Fibroblast of lung (primary cell): ENCODE data around the gene GNL3L. TPM values are rescaled to one million over a fixed set of nuclear protein-coding genes. Genes with fewer than 3 reads are reported as not detected.

Experiments used
- DNase-seq, 2 donors: peaks; one replicate each; pipeline versions ENCODE4 v3.0.0 to v3.0.0-alpha.2; 2010; ENCODE audit warnings: low read depth in 2 of 2
- H2AFZ ChIP-seq: 2 replicates; pipeline ENCODE4 v1.5.1; 2012; ENCODE audit warnings: low read length, control low read depth, inconsistent platforms
- H3K27ac ChIP-seq: 2 replicates; pipeline ENCODE4 v1.5.1; 2011; ENCODE audit warnings: low read length, control low read depth; ENCODE audit not compliant: insufficient read depth
- H3K27me3 ChIP-seq: 2 replicates; pipeline ENCODE4 v1.5.1; 2011; ENCODE audit warnings: mild to moderate bottlenecking, low read length; ENCODE audit not compliant: control insufficient read depth, insufficient read depth
- H3K36me3 ChIP-seq: 2 replicates; pipeline ENCODE4 v1.5.1; 2011; ENCODE audit warnings: low read length; ENCODE audit not compliant: control insufficient read depth, insufficient read depth
- H3K4me1 ChIP-seq: 2 replicates; pipeline ENCODE4 v1.5.1; 2011; ENCODE audit warnings: low read length; ENCODE audit not compliant: control insufficient read depth, insufficient read depth; ENCODE audit errors: extremely low read depth
- H3K4me2 ChIP-seq: 2 replicates; pipeline ENCODE4 v1.5.1; 2011; ENCODE audit warnings: low read length, control low read depth; ENCODE audit not compliant: insufficient read depth; ENCODE audit errors: extremely low read depth
- H3K4me3 ChIP-seq, 4 experiments: fragments of 200-600 bp in 1 of 4; sonication (generic) in 1 of 4; replicated peaks in 1 of 4; 2 replicates each; pipeline ENCODE4 v1.5.1; 2011 to 2016; ENCODE audit warnings: low read length in 4 of 4, low read depth in 3 of 4, mild to moderate bottlenecking in 3 of 4, control low read depth in 2 of 4, inconsistent platforms in 1 of 4, mixed read lengths in 1 of 4; ENCODE audit not compliant: insufficient read depth in 1 of 4; ENCODE audit errors: control extremely low read depth in 1 of 4
- H3K79me2 ChIP-seq: 2 replicates; pipeline ENCODE4 v1.5.1; 2012; ENCODE audit warnings: mild to moderate bottlenecking, low read length, inconsistent platforms; ENCODE audit not compliant: control insufficient read depth, insufficient read depth
- H3K9ac ChIP-seq: 2 replicates; pipeline ENCODE4 v1.5.1; 2011; ENCODE audit warnings: mild to moderate bottlenecking, low read length, control low read depth; ENCODE audit not compliant: insufficient read depth
- H3K9me3 ChIP-seq: 2 replicates; pipeline ENCODE4 v1.5.1; 2012; ENCODE audit warnings: low read depth, low read length; ENCODE audit not compliant: control insufficient read depth, insufficient read depth
- H4K20me1 ChIP-seq: 2 replicates; pipeline ENCODE4 v1.5.1; 2011; ENCODE audit warnings: low read length; ENCODE audit not compliant: control insufficient read depth, insufficient read depth; ENCODE audit errors: extremely low read depth
- EZH2 ChIP-seq: IDR thresholded peaks from 2 replicates; pipeline ENCODE4 v1.5.1; 2012; ENCODE audit warnings: low read length, control low read depth, mild to moderate bottlenecking; ENCODE audit errors: missing control alignments
- polyA minus RNA-seq: library from RNA; depleted of rRNA, polyadenylated mRNA; stranded (reverse); fragments of >200 nt; gene quantifications from 2 replicates; pipeline ENCODE4 v1.2.3, GENCODE V29; 2011; ENCODE audit warnings: low replicate concordance
- polyA plus RNA-seq, 2 donors: library from polyadenylated mRNA; depleted of rRNA in 1 of 2; stranded (reverse) in 1 of 2; unstranded in 1 of 2; fragments of >200 nt; gene quantifications; 2 replicates each; pipeline ENCODE4 v1.2.1, GENCODE V29; 2011 to 2012; ENCODE audit warnings: missing spikeins in 1 of 2
- total RNA-seq: library from RNA; depleted of rRNA; stranded (reverse); fragments of >200 nt; gene quantifications from 2 replicates; pipeline ENCODE4 v1.2.1, GENCODE V29; 2014
- TF ChIP-seq, protein P1 (sequence below), 2 donors: IDR thresholded peaks in 1 of 2; conservative IDR thresholded peaks in 1 of 2; 1 replicate in 1 of 2; 2 replicates in 1 of 2; pipeline ENCODE4 v1.5.1; 2011 to 2012; ENCODE audit warnings: low read length in 2 of 2, control low read depth in 1 of 2, inconsistent platforms in 1 of 2, low read depth in 1 of 2, mild to moderate bottlenecking in 1 of 2

The GNL3L gene, protein sequence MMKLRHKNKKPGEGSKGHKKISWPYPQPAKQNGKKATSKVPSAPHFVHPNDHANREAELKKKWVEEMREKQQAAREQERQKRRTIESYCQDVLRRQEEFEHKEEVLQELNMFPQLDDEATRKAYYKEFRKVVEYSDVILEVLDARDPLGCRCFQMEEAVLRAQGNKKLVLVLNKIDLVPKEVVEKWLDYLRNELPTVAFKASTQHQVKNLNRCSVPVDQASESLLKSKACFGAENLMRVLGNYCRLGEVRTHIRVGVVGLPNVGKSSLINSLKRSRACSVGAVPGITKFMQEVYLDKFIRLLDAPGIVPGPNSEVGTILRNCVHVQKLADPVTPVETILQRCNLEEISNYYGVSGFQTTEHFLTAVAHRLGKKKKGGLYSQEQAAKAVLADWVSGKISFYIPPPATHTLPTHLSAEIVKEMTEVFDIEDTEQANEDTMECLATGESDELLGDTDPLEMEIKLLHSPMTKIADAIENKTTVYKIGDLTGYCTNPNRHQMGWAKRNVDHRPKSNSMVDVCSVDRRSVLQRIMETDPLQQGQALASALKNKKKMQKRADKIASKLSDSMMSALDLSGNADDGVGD
- 17.3 and 18.7 TPM in 2 replicates for total RNA-seq
- 29.3 and 29.6 TPM in 2 replicates for polyA plus RNA-seq
- polyA plus RNA-seq (2012) = 12.3 and 16.3 TPM in 2 replicates
- 24.3 and 30.1 TPM in 2 replicates for polyA minus RNA-seq

DNA sequence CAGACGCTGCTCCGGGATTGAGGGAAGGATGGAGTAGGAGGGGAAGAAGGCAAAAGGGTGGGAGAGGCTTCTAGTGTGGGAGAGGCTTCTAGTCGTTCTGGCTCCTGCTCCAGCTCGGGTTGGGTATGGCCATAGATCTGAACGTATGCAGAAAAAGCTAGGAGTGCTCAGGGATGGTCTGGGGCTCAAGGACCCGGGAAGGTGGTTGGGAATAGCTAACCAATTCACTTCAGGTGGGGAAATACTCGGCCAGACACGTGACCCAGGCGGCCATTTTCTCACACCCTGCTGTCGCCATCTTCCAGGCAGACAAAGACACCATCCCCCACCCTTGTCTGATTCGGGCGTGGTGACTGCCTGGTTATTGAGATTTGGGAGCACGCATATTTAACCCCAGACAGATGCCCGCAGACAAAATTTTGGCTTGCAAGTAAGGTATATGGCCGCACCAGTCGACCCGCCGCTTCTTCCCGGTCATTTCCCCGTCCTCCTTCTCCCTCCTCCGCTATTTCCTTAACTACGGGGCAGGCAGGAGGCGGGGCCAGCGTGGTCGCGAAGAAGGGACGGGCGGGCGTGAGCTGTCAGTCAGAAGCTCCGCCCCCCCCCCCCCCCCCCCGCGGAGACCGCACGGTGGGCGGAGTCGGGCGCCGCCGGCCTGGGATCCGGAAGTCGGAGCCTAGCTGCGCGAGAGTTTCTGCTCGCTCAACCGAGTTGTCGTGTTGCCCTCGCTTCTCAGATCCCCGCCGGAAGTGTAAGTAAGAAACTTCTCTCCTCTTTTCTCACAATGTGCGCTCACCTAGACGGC, at the start of gene GNL3L:
Gene GNL3L (plus strand): TSS at position 668 of the 805 bp plus-strand sequence. CDS start 2,348 bp downstream, outside the sequence.
- H3K4me1 ChIP-seq = no peaks in the 10 kb centered on the region
- no peaks in the 10 kb centered on the region for H3K36me3 ChIP-seq
- DNase-seq = peak; percentile 81 to 88
- no peaks in the 10 kb centered on the region for H4K20me1 ChIP-seq
- H3K27ac ChIP-seq = peak within 1 kb of the TSS; percentile 83
- H3K9me3 ChIP-seq = no peaks in the 10 kb centered on the region
- peak within 1 kb of the TSS; percentile 62 to 93 (median 76) for H3K4me3 ChIP-seq
- peak within 1 kb of the TSS; percentile 66 for H3K9ac ChIP-seq
- H3K27me3 ChIP-seq = no peaks in the 10 kb centered on the region
- H3K79me2 ChIP-seq = peaks cover 24% of the 10 kb centered on the region
- TF ChIP-seq, protein P1, sequence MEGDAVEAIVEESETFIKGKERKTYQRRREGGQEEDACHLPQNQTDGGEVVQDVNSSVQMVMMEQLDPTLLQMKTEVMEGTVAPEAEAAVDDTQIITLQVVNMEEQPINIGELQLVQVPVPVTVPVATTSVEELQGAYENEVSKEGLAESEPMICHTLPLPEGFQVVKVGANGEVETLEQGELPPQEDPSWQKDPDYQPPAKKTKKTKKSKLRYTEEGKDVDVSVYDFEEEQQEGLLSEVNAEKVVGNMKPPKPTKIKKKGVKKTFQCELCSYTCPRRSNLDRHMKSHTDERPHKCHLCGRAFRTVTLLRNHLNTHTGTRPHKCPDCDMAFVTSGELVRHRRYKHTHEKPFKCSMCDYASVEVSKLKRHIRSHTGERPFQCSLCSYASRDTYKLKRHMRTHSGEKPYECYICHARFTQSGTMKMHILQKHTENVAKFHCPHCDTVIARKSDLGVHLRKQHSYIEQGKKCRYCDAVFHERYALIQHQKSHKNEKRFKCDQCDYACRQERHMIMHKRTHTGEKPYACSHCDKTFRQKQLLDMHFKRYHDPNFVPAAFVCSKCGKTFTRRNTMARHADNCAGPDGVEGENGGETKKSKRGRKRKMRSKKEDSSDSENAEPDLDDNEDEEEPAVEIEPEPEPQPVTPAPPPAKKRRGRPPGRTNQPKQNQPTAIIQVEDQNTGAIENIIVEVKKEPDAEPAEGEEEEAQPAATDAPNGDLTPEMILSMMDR (conservative IDR thresholded peaks at IDR 0.05 in 1 of 2, IDR thresholded peaks at IDR 0.05 in 1 of 2; ENCODE audit: low read depth in 1 of 2, low read length in 2 of 2) = no peak
- no peak for TF ChIP-seq EZH2
- H2AFZ ChIP-seq = peak within 1 kb of the TSS; percentile 73
- H3K4me2 ChIP-seq = peak within 1 kb of the TSS; percentile 75

DNA sequence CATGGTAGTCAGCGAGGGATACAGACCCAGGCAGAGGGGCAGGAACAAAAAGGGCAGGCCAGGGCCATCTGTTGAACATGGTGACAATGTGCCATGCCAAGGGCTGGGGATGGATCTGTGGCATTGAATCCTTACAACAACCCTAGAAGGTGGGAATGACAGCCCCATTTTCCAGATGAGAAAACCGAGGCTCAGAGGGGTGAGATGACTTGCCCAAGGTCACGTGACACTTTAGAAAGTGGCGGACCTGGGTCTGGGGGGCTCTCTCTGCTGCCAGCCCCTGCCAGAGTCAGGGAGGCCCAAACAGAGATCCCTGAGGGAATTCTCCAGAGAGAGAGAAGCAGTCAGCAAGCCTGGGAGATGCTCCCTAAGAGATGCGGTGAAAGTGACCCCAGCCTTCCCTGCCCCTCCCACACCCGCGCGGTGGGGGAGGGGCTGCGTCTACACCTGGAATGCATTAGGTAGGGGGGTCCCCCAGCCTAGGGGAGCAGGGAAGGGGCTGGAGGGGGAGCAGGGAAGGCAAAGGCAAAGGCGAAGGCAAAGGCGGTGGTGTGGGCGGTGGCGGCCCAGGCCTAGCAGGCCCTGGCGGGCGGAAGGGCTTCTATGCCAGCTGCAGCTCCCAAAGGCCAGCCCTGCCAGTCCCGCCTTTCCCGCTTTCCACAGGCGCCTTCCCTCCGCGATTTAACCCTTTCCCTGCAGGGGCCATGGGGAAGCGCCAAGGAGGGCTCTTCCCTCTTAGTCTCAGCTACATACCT, 47.0 kb upstream of the GNL3L start:
- Histone ChIP-seq H3K4me3 (peak overlapping the region in 1 of 4 experiments; percentile 14), H3K4me2 (peak overlapping the region; percentile 32), H3K36me3 (no peaks in the 10 kb centered on the region), H2AFZ (no peak overlapping the region), H3K4me1 (peaks cover 7% of the 10 kb centered on the region), H3K9ac (no peak overlapping the region), H4K20me1 (no peaks in the 10 kb centered on the region), H3K79me2 (peaks cover 3% of the 10 kb centered on the region), H3K9me3 (no peaks in the 10 kb centered on the region), H3K27me3 (no peaks in the 10 kb centered on the region), H3K27ac (peak overlapping the region; percentile 58)
- no peak for DNase-seq
- TF ChIP-seq, protein P1 (conservative IDR thresholded peaks at IDR 0.05 in 1 of 2, IDR thresholded peaks at IDR 0.05 in 1 of 2; ENCODE audit: low read depth in 1 of 2, low read length in 2 of 2) = no peak
- TF ChIP-seq EZH2 = no peak
